K562 (cell line): ENCODE results near the gene RSU1. TPM values are rescaled to one million over a fixed set of nuclear protein-coding genes. Genes with fewer than 3 reads are reported as not detected.

ENCODE experiments used
- ATAC-seq: fragments of 200-7000 bp; cut with Tn5 transposase; 3 replicates; pipeline ENCODE4 v1.9.1; 2020; ENCODE audit warnings: moderate library complexity
- BruUV-seq: library from RNA; stranded (reverse); fragments of 400-500 nt; replicated peaks from 2 replicates; lab custom pipeline; 2021; lab: Mats Ljungman, UMichigan
- CTCF ChIA-PET: fragments of 300-600 bp; formaldehyde crosslinking; extraction: SDS; loops from one replicate; lab custom pipeline; 2021; ENCODE audit warnings: low intra/inter-chr PET ratio; lab: Yijun Ruan, JAX
- POLR2A ChIA-PET: fragments of 300-600, 350-650 bp; sonication (Branson Sonifier 250); formaldehyde crosslinking; extraction: SDS; loops from one replicate; lab custom pipeline; 2021; ENCODE audit warnings: antibody characterized with exemption, inconsistent platforms; lab: Yijun Ruan, JAX
- DNase-seq, 4 experiments: peaks; one replicate each; pipeline versions ENCODE4 v3.0.0 to v3.0.0-alpha.2; 2011 to 2018; ENCODE audit warnings: low spot score in 3 of 4, mixed read lengths in 3 of 4; ENCODE audit errors: extremely low read depth in 1 of 4
- FAIRE-seq: peaks from 2 replicates; lab custom pipeline; 2011; peaks lifted over from hg19 to GRCh38; lab: Jason Lieb, UNC
- H2AFZ ChIP-seq: 2 replicates; pipeline ENCODE4 v1.6.0; 2011; ENCODE audit warnings: low read depth, low read length, control low read depth, inconsistent platforms
- H3K27ac ChIP-seq: fragments of 200-600 bp; 3 replicates; pipeline ENCODE4 v1.8.0; 2011; ENCODE audit warnings: low read depth, mild to moderate bottlenecking, control low read depth, inconsistent platforms, low read length, moderate library complexity, mixed read lengths; ENCODE audit errors: extremely low read depth
- H3K27me3 ChIP-seq, 2 experiments: fragments of 300-600 bp in 1 of 2; 2 replicates in 1 of 2; 3 replicates in 1 of 2; pipeline versions ENCODE4 v1.6.0 to v1.8.0; 2011; ENCODE audit warnings: inconsistent platforms in 2 of 2, low read length in 2 of 2, mild to moderate bottlenecking in 1 of 2, mixed read lengths in 1 of 2, moderate library complexity in 1 of 2; ENCODE audit not compliant: control insufficient read depth in 2 of 2, insufficient read depth in 2 of 2
- H3K36me3 ChIP-seq: fragments of 300-600 bp; 3 replicates; pipeline ENCODE4 v1.8.0; 2011; ENCODE audit warnings: mild to moderate bottlenecking, low read length, inconsistent platforms; ENCODE audit not compliant: control insufficient read depth, insufficient read depth
- H3K4me1 ChIP-seq, 2 experiments: fragments of 200-600 bp in 1 of 2; replicated peaks in 1 of 2; 2 replicates in 1 of 2; 3 replicates in 1 of 2; pipeline versions ENCODE4 v1.5.1 to v1.8.0; 2011; ENCODE audit warnings: inconsistent platforms in 2 of 2, low read length in 2 of 2, mild to moderate bottlenecking in 1 of 2, mixed read lengths in 1 of 2, moderate library complexity in 1 of 2; ENCODE audit not compliant: control insufficient read depth in 2 of 2, insufficient read depth in 2 of 2
- H3K4me2 ChIP-seq: 2 replicates; pipeline ENCODE4 v1.6.1; 2011; ENCODE audit warnings: low read length, control low read depth, inconsistent platforms, mixed read lengths; ENCODE audit not compliant: insufficient read depth
- H3K4me3 ChIP-seq: fragments of 200-600 bp; sonication (generic), shearing (Covaris generic); 2 replicates; pipeline ENCODE4 v1.5.1; 2016; ENCODE audit warnings: control low read depth, inconsistent platforms
- H3K79me2 ChIP-seq: fragments of 200-600 bp; 3 replicates; pipeline ENCODE4 v1.8.0; 2011; ENCODE audit warnings: low read length, inconsistent platforms; ENCODE audit not compliant: control insufficient read depth, insufficient read depth
- H3K9ac ChIP-seq, 2 experiments: 2 replicates each; pipeline versions ENCODE4 v1.6.0 to v1.6.1; 2011; ENCODE audit warnings: low read depth in 2 of 2, low read length in 2 of 2, control low read depth in 1 of 2, inconsistent platforms in 1 of 2, mild to moderate bottlenecking in 1 of 2, mixed read lengths in 1 of 2; ENCODE audit not compliant: insufficient read depth in 1 of 2
- H3K9me1 ChIP-seq: one replicate; pipeline ENCODE4 v1.6.0; 2011; ENCODE audit warnings: inconsistent platforms, mild to moderate bottlenecking, low read length, moderate library complexity; ENCODE audit not compliant: control insufficient read depth, insufficient read depth
- H3K9me3 ChIP-seq: replicated peaks from 2 replicates; pipeline ENCODE4 v1.5.1; 2011; ENCODE audit warnings: low read depth, low read length, inconsistent platforms; ENCODE audit not compliant: control insufficient read depth, insufficient read depth
- H4K20me1 ChIP-seq: replicated peaks from 2 replicates; pipeline ENCODE4 v1.6.1; 2011; ENCODE audit warnings: low read length, inconsistent platforms, mixed read lengths; ENCODE audit not compliant: control insufficient read depth, insufficient read depth
- FIP1L1 ChIP-seq: fragments of 200-400 bp; formaldehyde crosslinking; IDR thresholded peaks from 2 replicates; pipeline ENCODE4 v1.6.1; 2018; ENCODE audit warnings: mild to moderate bottlenecking, low read depth, low read length; ENCODE audit not compliant: poor library complexity, severe bottlenecking
- HDAC1 ChIP-seq, 2 experiments: fragments of 450-650 bp; IDR thresholded peaks; 2 replicates each; pipeline ENCODE4 v1.6.1; 2016 to 2017; ENCODE audit warnings: inconsistent platforms in 1 of 2, mild to moderate bottlenecking in 1 of 2, moderate library complexity in 1 of 2
- IRF2 ChIP-seq: sonication (generic); formaldehyde crosslinking; IDR thresholded peaks from 2 replicates; pipeline ENCODE4 v1.8.1; 2022; ENCODE audit warnings: mild to moderate bottlenecking, missing genetic modification reagents
- MAFF ChIP-seq: IDR thresholded peaks from 2 replicates; pipeline ENCODE4 v1.6.1; 2012; ENCODE audit warnings: low read length, improper control_type of control experiment
- MED1 ChIP-seq: sonication (generic); formaldehyde crosslinking; IDR thresholded peaks from 2 replicates; pipeline ENCODE4 v1.8.1; 2023; ENCODE audit warnings: missing genetic modification reagents, borderline replicate concordance
- NFYB ChIP-seq: IDR thresholded peaks from 2 replicates; pipeline ENCODE4 v1.6.1; 2011; ENCODE audit warnings: mild to moderate bottlenecking, moderate library complexity; ENCODE audit not compliant: insufficient read length; ENCODE audit errors: extremely low read depth
- POLR2A ChIP-seq: fragments of 450-650 bp; conservative IDR thresholded peaks from 2 replicates; pipeline ENCODE4 v1.6.1; 2016
- POLR2B ChIP-seq: fragments of 450-650 bp; IDR thresholded peaks from 2 replicates; pipeline ENCODE4 v1.6.1; 2018; ENCODE audit warnings: low read depth; ENCODE audit not compliant: partially characterized antibody
- RAD21 ChIP-seq, 2 experiments: fragments of 250-450 bp in 1 of 2; fragments of 450-650 bp in 1 of 2; sonication (Bioruptor Pico) in 1 of 2; formaldehyde crosslinking in 1 of 2; IDR thresholded peaks in 1 of 2; conservative IDR thresholded peaks in 1 of 2; 2 replicates each; pipeline versions ENCODE4 v1.4.0 to v1.8.0; 2020 to 2022; ENCODE audit warnings: mild to moderate bottlenecking in 2 of 2, moderate library complexity in 1 of 2
- SAP30 ChIP-seq: fragments of 200-600 bp; sonication (generic); IDR thresholded peaks from 2 replicates; pipeline ENCODE4 v1.6.1; 2012; ENCODE audit warnings: borderline replicate concordance, low read depth, mild to moderate bottlenecking, moderate library complexity, low read length, control low read depth, inconsistent platforms; ENCODE audit not compliant: insufficient read depth, poor library complexity, severe bottlenecking
- SMARCB1 ChIP-seq: IDR thresholded peaks from 2 replicates; pipeline ENCODE4 v1.6.1; 2011; ENCODE audit warnings: improper control_type of control experiment, low read depth; ENCODE audit not compliant: insufficient read length
- SOX6 ChIP-seq: fragments of 450-650 bp; IDR thresholded peaks from 2 replicates; pipeline ENCODE4 v1.6.1; 2014; ENCODE audit warnings: mild to moderate bottlenecking
- SP1 ChIP-seq: sonication (generic); formaldehyde crosslinking; IDR thresholded peaks from 2 replicates; pipeline ENCODE4 v1.8.1; 2022; ENCODE audit warnings: mild to moderate bottlenecking, missing genetic modification reagents
- TAF15 ChIP-seq: fragments of 200-400 bp; formaldehyde crosslinking; IDR thresholded peaks from 2 replicates; pipeline ENCODE4 v1.6.1; 2017; ENCODE audit warnings: mild to moderate bottlenecking, low read depth, low read length, moderate library complexity
- TFAP4 ChIP-seq: sonication (generic); formaldehyde crosslinking; IDR thresholded peaks from 2 replicates; pipeline ENCODE4 v1.8.0; 2022; ENCODE audit warnings: missing genetic modification reagents, mild to moderate bottlenecking, moderate library complexity, borderline replicate concordance
- ZNF561 ChIP-seq: fragments of 450-650 bp; formaldehyde crosslinking; conservative IDR thresholded peaks from 2 replicates; pipeline ENCODE4 v1.4.0; 2020; ENCODE audit warnings: mild to moderate bottlenecking, moderate library complexity
- ZNF57 ChIP-seq: fragments of 450-650 bp; formaldehyde crosslinking; IDR thresholded peaks from 2 replicates; pipeline ENCODE4 v1.4.0; 2020; ENCODE audit warnings: mild to moderate bottlenecking, moderate library complexity
- WGBS: fragments of 100-300 bp; shearing (Covaris generic); methylation state at CpG from one replicate; pipeline ENCODE4 v1.1.6; 2016; ENCODE audit warnings: low coverage, mixed read lengths; ENCODE audit not compliant: insufficient coverage; ENCODE audit errors: missing lambda C conversion rate; 5-methylcytosine and 5-hydroxymethylcytosine counted together
- in situ Hi-C: fragments of 300-500 bp; cut with MboI; formaldehyde crosslinking; loops from 4 replicates; pipeline ENCODE4 v1.15.0; 2018; ENCODE audit warnings: inconsistent platforms, mixed read lengths
- intact Hi-C: fragments of 100-400 bp; cut with micrococcal nuclease; formaldehyde crosslinking; loops from 2 replicates; pipeline ENCODE4 v1.14.2; 2022
- polyA plus RNA-seq, 8 experiments: library from polyadenylated mRNA; depleted of rRNA in 4 of 8; stranded (reverse) in 5 of 8; unstranded in 3 of 8; fragments of >200 nt; fragmentation: Nextera tagmentation in 2 of 8; fragmentation: Illumina TruSeq in 1 of 8; extraction: Ambion mirVana in 2 of 8; extraction: Trizol in 1 of 8; gene quantifications; 2 replicates each; pipeline versions ENCODE4 v1.2.1 to v1.2.3, GENCODE V29; 2011 to 2014; ENCODE audit warnings: inconsistent platforms in 1 of 8, missing spikeins in 1 of 8
- total RNA-seq, 7 experiments: library from RNA; depleted of rRNA in 6 of 7; stranded (reverse); fragments of >200 nt in 6 of 7; fragmentation: Illumina TruSeq in 2 of 7; extraction: Trizol in 2 of 7; gene quantifications; 2 replicates each; pipeline versions ENCODE4 v1.2.1 to v1.2.3, GENCODE V29; 2011 to 2021; ENCODE audit warnings: low replicate concordance in 1 of 7

The RSU1 gene
- total and polyA plus RNA-seq, 9 of the 15 experiments (the other 6 are each of a cell fraction or from before 2014, with no cell fraction given): 18.8 to 67.3 (median 31.5) TPM

GRCh38 chr10:16698461-16698860 lies 118.8 kb downstream of the RSU1 start:
- BruUV-seq: no TSS peak
- POLR2A ChIA-PET: interaction anchor here (0.7 to 1.5 kb wide), 2 partner anchors 12 to 366 kb away, joined by 3 read pairs; no protein-coding TSS in a partner anchor

GRCh38 chr10:16690417-16690816 lies 126.8 kb downstream of the RSU1 start:
- Histone ChIP-seq H3K4me3 (no peak overlapping the region), H3K27ac (no peak overlapping the region), H3K27me3 (no peaks in the 10 kb centered on the region), H3K4me2 (no peak overlapping the region), H3K9ac (no peak overlapping the region), H3K9me3 (no peaks in the 10 kb centered on the region), H4K20me1 (no peaks in the 10 kb centered on the region), H2AFZ (no peak overlapping the region), H3K9me1 (no peaks in the 10 kb centered on the region), H3K79me2 (no peaks in the 10 kb centered on the region), H3K4me1 (no peaks in the 10 kb centered on the region), H3K36me3 (no peaks in the 10 kb centered on the region)
- in situ Hi-C loops: no loop called here
- intact Hi-C loops: no loop called here
- 67% methylated on average over 5 of the region's 5 CpGs for WGBS
- DNase-seq (no peak), FAIRE-seq (no peak), ATAC-seq (no peak)
- POLR2A ChIA-PET: no interaction called here
- CTCF ChIA-PET: no interaction called here
- no TSS peak for BruUV-seq
- TF ChIP-seq HDAC1 (IDR thresholded peaks at IDR 0.05) (no peak), SAP30 (no peak), TFAP4 (no peak), SP1 (no peak), SOX6 (no peak), NFYB (no peak), POLR2A (no peak)

More at GRCh38 chr10:16698461-16698860, 118.8 kb downstream of the RSU1 start:
- intact Hi-C loops: no loop called here
- Histone ChIP-seq H4K20me1 (no peaks in the 10 kb centered on the region), H3K27ac (no peak overlapping the region), H3K4me3 (no peak overlapping the region), H3K9me1 (no peaks in the 10 kb centered on the region), H3K4me2 (no peak overlapping the region), H3K9me3 (0 out of 2 replicates have a peak, but pooled peaks cover 1% of the 10 kb centered on the region), H3K9ac (no peak overlapping the region), H3K27me3 (peaks cover 0 to 3% of the 10 kb centered on the region in 2 experiments; a peak in 1 of 5 replicates), H3K4me1 (no peaks in the 10 kb centered on the region), H2AFZ (no peak overlapping the region), H3K36me3 (no peaks in the 10 kb centered on the region), H3K79me2 (no peaks in the 10 kb centered on the region)
- FAIRE-seq: peak; percentile 6
- DNase-seq: no peak
- 2% methylated on average over 4 of the region's 4 CpGs for WGBS
- no peak for ATAC-seq
- CTCF ChIA-PET: no interaction called here
- TF ChIP-seq POLR2B (no peak), ZNF561 (no peak), TAF15 (no peak), SMARCB1 (no peak), RAD21 (CRISPR knock-in tag; conservative IDR thresholded peaks at IDR 0.05 in 1 of 2, IDR thresholded peaks at IDR 0.05 in 1 of 2) (no peak), MAFF (no peak), MED1 (CRISPR knock-in tag) (no peak), FIP1L1 (no peak), IRF2 (no peak), ZNF57 (CRISPR knock-in tag) (no peak)
- in situ Hi-C loops: no loop called here
